ENCODE results near the gene EFCAB6. TPM values are rescaled to one million over a fixed set of nuclear protein-coding genes. Genes with fewer than 3 reads are reported as not detected.

Gene EFCAB6
- total and polyA plus RNA-seq, 11 donors: 0.53 to 2.3 (median 1.5) TPM

- 85 to 94% (median 90%) methylated on average over 14 to 16 of the region's 16 CpGs for WGBS, 4 donors
- no peaks in the 10 kb centered on the region for H3K27me3 ChIP-seq
- no peak overlapping the region for H3K4me3 ChIP-seq
- peaks cover 0 to 15% (median 2%) of the 10 kb centered on the region in 12 donors for H3K9me3 ChIP-seq
- H3K36me3 ChIP-seq: no peaks in the 10 kb centered on the region
- intact Hi-C loops (cut with DNase I): no loop called here
- no peak for ATAC-seq
- H3K4me1 ChIP-seq: no peaks in the 10 kb centered on the region
- no peak for TF ChIP-seq POLR2A (IDR thresholded peaks at IDR 0.05)
- TF ChIP-seq CTCF (IDR thresholded peaks at IDR 0.05): no peak
- DNase-seq: no peak
- H3K27ac ChIP-seq: no peak overlapping the region
These were observed 258.4 kb downstream of the EFCAB6 start for GRCh38 chr22:43553451-43554258.

- ATAC-seq: no peak
- H3K4me1 ChIP-seq: no peaks in the 10 kb centered on the region
- 76 to 84% (median 78%) methylated on average over 6 of the region's 6 CpGs for whole genome bisulfite sequencing, 4 donors
These were observed 261.4 kb downstream of the EFCAB6 start for GRCh38 chr22:43550672-43551071.

GRCh38 chr22:43550024-43550620, 262.0 kb downstream of the EFCAB6 start:
- no peak for DNase-seq
- no peak for ATAC-seq
- intact Hi-C loops (cut with DNase I): no loop called here
- Histone ChIP-seq H3K4me3 (no peak overlapping the region), H3K27ac (no peak overlapping the region), H3K27me3 (no peaks in the 10 kb centered on the region), H3K36me3 (no peaks in the 10 kb centered on the region), H3K9me3 (peaks cover 0 to 3% (median 0%) of the 10 kb centered on the region in 12 donors), H3K4me1 (no peaks in the 10 kb centered on the region)
- WGBS, 4 donors: 76 to 82% (median 79%) methylated on average over 14 of the region's 14 CpGs
- no peak for TF ChIP-seq POLR2A (IDR thresholded peaks at IDR 0.05)
- no peak for TF ChIP-seq CTCF (IDR thresholded peaks at IDR 0.05)

More at GRCh38 chr22:43550672-43551071, 261.4 kb downstream of the EFCAB6 start:
- H3K4me3 ChIP-seq: no peak overlapping the region
- TF ChIP-seq POLR2A (IDR thresholded peaks at IDR 0.05): no peak
- no peak for TF ChIP-seq CTCF (IDR thresholded peaks at IDR 0.05)
- H3K36me3 ChIP-seq: no peaks in the 10 kb centered on the region
- H3K9me3 ChIP-seq: peaks cover 0 to 3% (median 0%) of the 10 kb centered on the region in 12 donors
- no peaks in the 10 kb centered on the region for H3K27me3 ChIP-seq
- DNase-seq: no peak
- intact Hi-C loops (cut with DNase I): no loop called here
- H3K27ac ChIP-seq: no peak overlapping the region

GRCh38 chr22:43546186-43546585, 265.9 kb downstream of the EFCAB6 start:
- Histone ChIP-seq H3K9me3 (no peaks in the 10 kb centered on the region), H3K27ac (no peak overlapping the region), H3K4me3 (no peak overlapping the region), H3K27me3 (no peaks in the 10 kb centered on the region), H3K36me3 (no peaks in the 10 kb centered on the region), H3K4me1 (no peaks in the 10 kb centered on the region)
- ATAC-seq (no peak), DNase-seq (no peak)
- 83 to 89% (median 87%) methylated on average over 5 of the region's 5 CpGs for WGBS, 4 donors
- intact Hi-C loops (cut with DNase I): no loop called here
- TF ChIP-seq CTCF (IDR thresholded peaks at IDR 0.05) (no peak), POLR2A (IDR thresholded peaks at IDR 0.05) (no peak)

Data from heart left ventricle (tissue), 16 donors.